H1 (cell line): ENCODE results near the gene SGSM1. TPM values are rescaled to one million over a fixed set of nuclear protein-coding genes. Genes with fewer than 3 reads are reported as not detected.

ENCODE experiments used
- CTCF ChIA-PET: fragments of 300-600 bp; sonication (Branson Sonifier 250); formaldehyde crosslinking; loops from one replicate; lab custom pipeline; 2021; ENCODE audit not compliant: partially characterized antibody; lab: Charles Lee
- POLR2A ChIA-PET: fragments of 300-600 bp; sonication (Branson Sonifier 250); formaldehyde crosslinking; loops from one replicate; lab custom pipeline; 2021; ENCODE audit warnings: inconsistent platforms; ENCODE audit not compliant: partially characterized antibody; lab: Charles Lee
- DNase-seq, 2 experiments: peaks; one replicate each; pipeline versions ENCODE4 v3.0.0 to v3.0.0-alpha.2; 2010 to 2022; ENCODE audit warnings: low spot score in 2 of 2, low read depth in 1 of 2, mixed read lengths in 1 of 2
- FAIRE-seq: peaks from 2 replicates; lab custom pipeline; 2011; peaks lifted over from hg19 to GRCh38; lab: Jason Lieb, UNC
- H2AFZ ChIP-seq: 2 replicates; pipeline ENCODE4 v1.8.1; 2012; ENCODE audit warnings: low read length, inconsistent platforms
- H2AK5ac ChIP-seq: 2 replicates; pipeline ENCODE4 v1.6.1; 2013; ENCODE audit warnings: low read depth, low read length
- H2BK120ac ChIP-seq: replicated peaks from 2 replicates; pipeline ENCODE3; 2013; ENCODE audit warnings: low read depth, low read length, inconsistent platforms
- H2BK12ac ChIP-seq: 2 replicates; pipeline ENCODE4 v1.6.1; 2013; ENCODE audit warnings: low read depth, low read length
- H2BK15ac ChIP-seq: 2 replicates; pipeline ENCODE4 v1.6.1; 2013; ENCODE audit warnings: low read length
- H2BK20ac ChIP-seq: 2 replicates; pipeline ENCODE4 v1.6.1; 2013; ENCODE audit warnings: low read length
- H2BK5ac ChIP-seq: 2 replicates; pipeline ENCODE4 v1.6.1; 2013; ENCODE audit warnings: low read depth, low read length
- H3K14ac ChIP-seq: 2 replicates; pipeline ENCODE4 v1.6.1; 2013; ENCODE audit warnings: inconsistent platforms; ENCODE audit not compliant: insufficient read length
- H3K18ac ChIP-seq: 2 replicates; pipeline ENCODE4 v1.6.1; 2013; ENCODE audit warnings: low read length; ENCODE audit errors: extremely low read depth
- H3K23ac ChIP-seq: 2 replicates; pipeline ENCODE4 v1.6.1; 2013; ENCODE audit warnings: inconsistent platforms; ENCODE audit not compliant: insufficient read length
- H3K23me2 ChIP-seq: 2 replicates; pipeline ENCODE4 v1.6.1; 2013; ENCODE audit warnings: low read depth, low read length
- H3K27ac ChIP-seq: 2 replicates; pipeline ENCODE4 v1.6.1; 2011; ENCODE audit warnings: low read depth, low read length, inconsistent platforms
- H3K27me3 ChIP-seq, 4 experiments: replicated peaks in 1 of 4; 1 replicate in 1 of 4; 2 replicates in 3 of 4; pipeline versions ENCODE4 v1.6.1 to v1.8.1; 2011 to 2013; ENCODE audit warnings: low read length in 3 of 4, mild to moderate bottlenecking in 3 of 4, inconsistent platforms in 2 of 4, mixed read lengths in 2 of 4, moderate library complexity in 1 of 4; ENCODE audit not compliant: control insufficient read depth in 3 of 4, insufficient read depth in 3 of 4; ENCODE audit errors: extremely low read depth in 1 of 4
- H3K36me3 ChIP-seq, 4 experiments: 2 replicates each; pipeline versions ENCODE4 v1.6.1 to v1.8.1; 2011 to 2013; ENCODE audit warnings: mild to moderate bottlenecking in 4 of 4, low read length in 3 of 4, moderate library complexity in 2 of 4, control low read depth in 1 of 4, inconsistent platforms in 1 of 4; ENCODE audit not compliant: insufficient read depth in 4 of 4, control insufficient read depth in 2 of 4
- H3K4ac ChIP-seq: replicated peaks from 2 replicates; pipeline ENCODE3; 2013; ENCODE audit warnings: low read length, low read depth, mixed read lengths, inconsistent platforms; ENCODE audit not compliant: insufficient read length
- H3K4me1 ChIP-seq, 4 experiments: replicated peaks in 1 of 4; 1 replicate in 1 of 4; 2 replicates in 3 of 4; pipeline versions ENCODE4 v1.6.1 to v1.8.1; 2011 to 2013; ENCODE audit warnings: low read length in 3 of 4, inconsistent platforms in 2 of 4, mixed read lengths in 1 of 4; ENCODE audit not compliant: insufficient read depth in 4 of 4, control insufficient read depth in 3 of 4
- H3K4me2 ChIP-seq, 2 experiments: 2 replicates each; pipeline versions ENCODE4 v1.6.1 to v1.8.1; 2011 to 2013; ENCODE audit warnings: low read depth in 2 of 2, low read length in 2 of 2, control low read depth in 1 of 2, inconsistent platforms in 1 of 2, mild to moderate bottlenecking in 1 of 2; ENCODE audit not compliant: insufficient read depth in 1 of 2
- H3K4me3 ChIP-seq, 4 experiments: fragments of 200-600, 300-600 bp in 1 of 4; sonication (generic), shearing (Covaris generic), sonication (Bioruptor Twin) in 1 of 4; 2 replicates each; pipeline versions ENCODE4 v1.5.1 to v1.8.1; 2011 to 2016; ENCODE audit warnings: low read length in 4 of 4, low read depth in 3 of 4, control low read depth in 2 of 4, inconsistent platforms in 2 of 4, mild to moderate bottlenecking in 2 of 4, mixed read lengths in 1 of 4, moderate library complexity in 1 of 4; ENCODE audit not compliant: insufficient read depth in 2 of 4; ENCODE audit errors: extremely low read depth in 1 of 4
- H3K56ac ChIP-seq: replicated peaks from 2 replicates; pipeline ENCODE3; 2013; ENCODE audit warnings: low read depth, mild to moderate bottlenecking, mixed read lengths, low read length, inconsistent platforms; ENCODE audit not compliant: insufficient read length
- H3K79me1 ChIP-seq: 2 replicates; pipeline ENCODE4 v1.6.1; 2013; ENCODE audit warnings: low read depth, low read length, control low read depth
- H3K79me2 ChIP-seq, 2 experiments: 2 replicates each; pipeline versions ENCODE4 v1.6.1 to v1.8.1; 2012 to 2013; ENCODE audit warnings: low read length in 2 of 2, mild to moderate bottlenecking in 2 of 2, inconsistent platforms in 1 of 2; ENCODE audit not compliant: insufficient read depth in 2 of 2, control insufficient read depth in 1 of 2
- H3K9ac ChIP-seq, 4 experiments: replicated peaks in 1 of 4; 1 replicate in 1 of 4; 2 replicates in 3 of 4; pipeline versions ENCODE4 v1.6.1 to v1.8.1; 2011 to 2013; ENCODE audit warnings: low read depth in 3 of 4, low read length in 3 of 4, control low read depth in 2 of 4, mild to moderate bottlenecking in 2 of 4, moderate library complexity in 2 of 4, inconsistent platforms in 1 of 4; ENCODE audit errors: extremely low read depth in 1 of 4
- H3K9me3 ChIP-seq, 2 experiments: 2 replicates each; pipeline versions ENCODE4 v1.6.1 to v1.8.1; 2012 to 2013; ENCODE audit warnings: mild to moderate bottlenecking in 2 of 2, moderate library complexity in 2 of 2, control low read depth in 1 of 2, inconsistent platforms in 1 of 2, low read depth in 1 of 2, low read length in 1 of 2, mixed read lengths in 1 of 2; ENCODE audit not compliant: insufficient read depth in 2 of 2
- H4K20me1 ChIP-seq, 2 experiments: replicated peaks in 1 of 2; 2 replicates each; pipeline versions ENCODE3 to v1.8.1; 2011 to 2013; ENCODE audit warnings: inconsistent platforms in 2 of 2, low read length in 2 of 2, mild to moderate bottlenecking in 1 of 2; ENCODE audit not compliant: insufficient read depth in 2 of 2, control insufficient read depth in 1 of 2
- H4K5ac ChIP-seq: 2 replicates; pipeline ENCODE4 v1.6.1; 2013; ENCODE audit warnings: low read length, low read depth, mixed read lengths, inconsistent platforms; ENCODE audit not compliant: insufficient read length
- H4K8ac ChIP-seq: 2 replicates; pipeline ENCODE4 v1.8.0; 2013; ENCODE audit warnings: mild to moderate bottlenecking, moderate library complexity, low read length, inconsistent platforms; ENCODE audit not compliant: insufficient read depth; ENCODE audit errors: extremely low read depth
- H4K91ac ChIP-seq: replicated peaks from 2 replicates; pipeline ENCODE3; 2013; ENCODE audit warnings: low read length, mixed read lengths, inconsistent platforms; ENCODE audit not compliant: insufficient read length
- ATF3 ChIP-seq: IDR thresholded peaks from 2 replicates; pipeline ENCODE4 v1.6.1; 2011; ENCODE audit warnings: low read depth, mild to moderate bottlenecking, low read length; ENCODE audit not compliant: insufficient read depth
- BCL11A ChIP-seq, 2 experiments: IDR thresholded peaks; one replicate each; pipeline ENCODE4 v1.6.1; 2011; ENCODE audit warnings: low read depth in 2 of 2, low read length in 2 of 2, mild to moderate bottlenecking in 2 of 2
- EZH2 ChIP-seq: fragments of 200-600 bp; sonication (generic); IDR thresholded peaks from 2 replicates; pipeline ENCODE4 v1.7.1; 2012; ENCODE audit warnings: low read depth, mild to moderate bottlenecking, moderate library complexity, low read length, inconsistent platforms; ENCODE audit not compliant: severe bottlenecking
- FOSL1 ChIP-seq: IDR thresholded peaks from 2 replicates; pipeline ENCODE4 v1.6.1; 2011; ENCODE audit warnings: mild to moderate bottlenecking, low read depth, low read length, moderate library complexity; ENCODE audit not compliant: insufficient read depth
- GABPA ChIP-seq: IDR thresholded peaks from 2 replicates; pipeline ENCODE4 v1.6.1; 2011; ENCODE audit warnings: mild to moderate bottlenecking, low read length, moderate library complexity, borderline replicate concordance; ENCODE audit not compliant: insufficient read depth
- KDM1A ChIP-seq: fragments of 200-600, 300-600 bp; sonication (generic); IDR thresholded peaks from 2 replicates; pipeline ENCODE4 v1.7.1; 2016; ENCODE audit warnings: mild to moderate bottlenecking, low read length, borderline replicate concordance
- SAP30 ChIP-seq: fragments of 300-600 bp; sonication (generic); IDR thresholded peaks from 2 replicates; pipeline ENCODE4 v1.7.1; 2012; ENCODE audit warnings: low read length, moderate library complexity, mild to moderate bottlenecking, inconsistent platforms; ENCODE audit not compliant: insufficient read depth, insufficient replicate concordance
- SIX5 ChIP-seq: IDR thresholded peaks from 2 replicates; pipeline ENCODE4 v1.6.1; 2011; ENCODE audit warnings: mild to moderate bottlenecking, low read depth, low read length
- SP2 ChIP-seq: IDR thresholded peaks from 2 replicates; pipeline ENCODE4 v1.6.1; 2012; ENCODE audit warnings: mild to moderate bottlenecking, low read length, inconsistent platforms
- WGBS, 2 experiments: shearing (Covaris generic) in 1 of 2; methylation state at CpG; one replicate each; pipeline versions ENCODE4 v1.1.6 to v1.1.7; 2013 to 2015; ENCODE audit warnings: low lambda C conversion rate in 2 of 2, mixed read lengths in 2 of 2, inconsistent platforms in 1 of 2, low coverage in 1 of 2, missing lambda C conversion rate in 1 of 2; ENCODE audit not compliant: insufficient replicate concordance in 2 of 2, insufficient coverage in 1 of 2, insufficient read length in 1 of 2; ENCODE audit errors: extremely low coverage in 1 of 2, missing lambda C conversion rate in 1 of 2; 5-methylcytosine and 5-hydroxymethylcytosine counted together
- polyA plus RNA-seq, 7 experiments: library from polyadenylated mRNA; depleted of rRNA in 3 of 7; stranded (reverse) in 5 of 7; unstranded in 2 of 7; fragments of >200 nt in 5 of 7; fragments of 200-250 nt in 2 of 7; gene quantifications; 1 replicate in 5 of 7; 2 replicates in 1 of 7; 4 replicates in 1 of 7; pipeline versions ENCODE4 v1.2.1 to v1.2.3, GENCODE V29; 2011 to 2013; ENCODE audit warnings: missing spikeins in 2 of 7, mixed read lengths in 2 of 7
- total RNA-seq: library from RNA; stranded (reverse); fragmentation: NEBNext Ultra II Directional; extraction: Animal tissue kit (Norgen Biotek cat#: 25700); gene quantifications from 2 replicates; pipeline ENCODE4 v1.2.1, GENCODE V29; 2021

SGSM1 gene
- total and polyA plus RNA-seq, 2 of the 8 experiments (the other 6 are each of a cell fraction or from before 2014, with no cell fraction given) = 2.8 to 5.2 TPM

- H3K27ac ChIP-seq = no peak overlapping the region
- H3K27me3 ChIP-seq = no peaks in the 10 kb centered on the region
- H3K14ac ChIP-seq = no peak overlapping the region
- WGBS, 2 experiments = 89% methylated on average over 18 of the region's 18 CpGs; no CpG with 5 or more reads in 1 of the 2 experiments
- no peak overlapping the region; a peak in 1 of 7 replicates for H3K9ac ChIP-seq
- peak overlapping the region; percentile 35; the same call in 1 of the 2 replicates for H2BK12ac ChIP-seq
- H4K8ac ChIP-seq = no peak overlapping the region
- FAIRE-seq = no peak
- ChIA-PET CTCF (interaction anchor here (0.6 to 1.4 kb wide), 5 partner anchors 17 to 599 kb away, joined by 3 to 5 read pairs (median 4); no protein-coding TSS in a partner anchor), POLR2A (interaction anchor here (0.9 to 1.1 kb wide), 3 partner anchors 9 to 38 kb away, joined by 3 read pairs; partner anchors contain the start of gene KIAA1671)
- H3K23ac ChIP-seq = no peak overlapping the region
- peaks cover 0 to 2% of the 10 kb centered on the region in 2 experiments for H4K20me1 ChIP-seq
- 0 out of 2 replicates have a peak overlapping the region, but pooled peaks have one; percentile 27 for H2BK20ac ChIP-seq
- H2BK120ac ChIP-seq = no peak overlapping the region
- H2BK5ac ChIP-seq = peak overlapping the region; percentile 63; the same call in 1 of the 2 replicates
- H3K4me3 ChIP-seq = no peak overlapping the region
- H2AFZ ChIP-seq = no peak overlapping the region
- H3K4me2 ChIP-seq = peak overlapping the region; percentile 15 to 40; a peak in 3 of 4 replicates
- no peaks in the 10 kb centered on the region for H3K23me2 ChIP-seq
- peak overlapping the region; percentile 50; the same call in 1 of the 2 replicates for H2BK15ac ChIP-seq
- H3K4ac ChIP-seq = no peak overlapping the region
- no peak for DNase-seq
- peaks cover 0 to 14% of the 10 kb centered on the region in 2 experiments; a peak in 2 of 4 replicates for H3K79me2 ChIP-seq
- no peak overlapping the region for H3K56ac ChIP-seq
- peaks cover 7% of the 10 kb centered on the region for H3K79me1 ChIP-seq
- H3K9me3 ChIP-seq = no peaks in the 10 kb centered on the region
- peak overlapping the region; percentile 43; the same call in 1 of the 2 replicates for H2AK5ac ChIP-seq
- peaks cover 3 to 22% (median 15%) of the 10 kb centered on the region in 4 experiments for H3K4me1 ChIP-seq
- no peak overlapping the region for H4K91ac ChIP-seq
- H3K18ac ChIP-seq = 0 out of 2 replicates have a peak overlapping the region, but pooled peaks have one; percentile 6
- H3K36me3 ChIP-seq = no peaks in the 10 kb centered on the region
- TF ChIP-seq EZH2 (no peak), SP2 (no peak), SIX5 (no peak), SAP30 (no peak), KDM1A (peak; percentile 86; the same call in 1 of the 2 replicates), FOSL1 (no peak), BCL11A (IDR thresholded peaks at IDR 0.05; ENCODE audit: low read depth in 2 of 2, low read length in 2 of 2) (no peak), ATF3 (no peak), GABPA (no peak)
- no peak overlapping the region for H4K5ac ChIP-seq
Observed at GRCh38 chr22:24976442-24977218, 170.6 kb downstream of the SGSM1 start.
